SK-N-SH (cell line): Measurements from ENCODE around the gene C1QTNF8. TPM values are rescaled to one million over a fixed set of nuclear protein-coding genes. Genes with fewer than 3 reads are reported as not detected.

ENCODE experiments used
- CTCF ChIA-PET: fragments of 300-600, 350-600 bp; formaldehyde crosslinking; extraction: SDS; loops from one replicate; lab custom pipeline; 2021; lab: Yijun Ruan, JAX
- POLR2A ChIA-PET: fragments of 350-600 bp; sonication (Branson Sonifier 250); formaldehyde crosslinking; extraction: SDS; loops from one replicate; lab custom pipeline; 2020; ENCODE audit warnings: antibody characterized with exemption, inconsistent platforms; lab: Yijun Ruan, JAX
- DNase-seq: peaks from one replicate; pipeline ENCODE4 v3.0.0; 2012
- H2AFZ ChIP-seq: fragments of 200-600 bp; sonication (generic); 2 replicates; pipeline ENCODE4 v1.8.1; 2016; ENCODE audit warnings: antibody characterized with exemption, mild to moderate bottlenecking, low read depth
- H3F3A ChIP-seq: fragments of 200-600 bp; sonication (generic); replicated peaks from 2 replicates; pipeline ENCODE3; 2016; ENCODE audit warnings: antibody characterized with exemption, mild to moderate bottlenecking; ENCODE audit not compliant: insufficient read depth
- H3K27ac ChIP-seq, 2 experiments: fragments of 200-500 bp in 1 of 2; fragments of 200-600 bp in 1 of 2; sonication (Bioruptor generic) in 1 of 2; sonication (generic), shearing (Covaris generic) in 1 of 2; 2 replicates each; pipeline versions ENCODE4 v1.5.1 to v1.6.1; 2014 to 2016; ENCODE audit warnings: low read depth in 2 of 2, inconsistent platforms in 1 of 2, low read length in 1 of 2, mild to moderate bottlenecking in 1 of 2, mixed read lengths in 1 of 2
- H3K27me3 ChIP-seq: fragments of 200-600 bp; sonication (generic), shearing (Covaris generic); 2 replicates; pipeline ENCODE4 v1.6.1; 2016; ENCODE audit warnings: mixed run types; ENCODE audit not compliant: insufficient read depth
- H3K36me3 ChIP-seq, 2 experiments: fragments of 200-500 bp in 1 of 2; fragments of 200-600 bp in 1 of 2; sonication (Bioruptor generic) in 1 of 2; sonication (generic) in 1 of 2; replicated peaks in 1 of 2; 2 replicates each; pipeline versions ENCODE3 to v1.5.1; 2014 to 2016; ENCODE audit warnings: low read length in 1 of 2, mild to moderate bottlenecking in 1 of 2; ENCODE audit not compliant: insufficient read depth in 2 of 2, control insufficient read depth in 1 of 2
- H3K4me1 ChIP-seq, 2 experiments: fragments of 200-500 bp in 1 of 2; fragments of 200-600 bp in 1 of 2; sonication (Bioruptor generic) in 1 of 2; sonication (generic), shearing (Covaris generic) in 1 of 2; 2 replicates each; pipeline versions ENCODE4 v1.5.1 to v1.6.1; 2014 to 2016; ENCODE audit warnings: low read depth in 1 of 2, low read length in 1 of 2, mixed run types in 1 of 2; ENCODE audit not compliant: insufficient read depth in 2 of 2, control insufficient read depth in 1 of 2
- H3K4me2 ChIP-seq: fragments of 200-600 bp; sonication (generic), shearing (Covaris generic); 2 replicates; pipeline ENCODE4 v1.6.1; 2017; ENCODE audit warnings: mixed run types
- H3K4me3 ChIP-seq, 2 experiments: fragments of 200-500 bp in 1 of 2; fragments of 200-600 bp in 1 of 2; sonication (Bioruptor generic) in 1 of 2; sonication (generic), shearing (Covaris generic) in 1 of 2; 2 replicates each; pipeline versions ENCODE4 v1.5.1 to v1.8.1; 2014 to 2016; ENCODE audit warnings: low read depth in 2 of 2, inconsistent platforms in 1 of 2, low read length in 1 of 2, mild to moderate bottlenecking in 1 of 2, mixed read lengths in 1 of 2, moderate library complexity in 1 of 2
- H3K79me2 ChIP-seq: fragments of 200-600 bp; sonication (generic); 2 replicates; pipeline ENCODE4 v1.8.1; 2017; ENCODE audit warnings: mild to moderate bottlenecking; ENCODE audit not compliant: insufficient read depth
- H3K9ac ChIP-seq: fragments of 200-600 bp; sonication (generic); 2 replicates; pipeline ENCODE4 v1.6.1; 2017; ENCODE audit warnings: mixed run types
- H3K9me2 ChIP-seq: fragments of 200-600 bp; sonication (generic); 2 replicates; pipeline ENCODE4 v1.6.1; 2017; ENCODE audit warnings: mixed run types
- H3K9me3 ChIP-seq: fragments of 200-600 bp; sonication (generic); 2 replicates; pipeline ENCODE4 v1.6.1; 2017; ENCODE audit warnings: mixed run types, mild to moderate bottlenecking, moderate library complexity
- H4K20me1 ChIP-seq: fragments of 200-600 bp; sonication (generic); 2 replicates; pipeline ENCODE4 v1.6.1; 2017; ENCODE audit warnings: mild to moderate bottlenecking, mixed run types; ENCODE audit not compliant: insufficient read depth
- FOSL2 ChIP-seq: IDR thresholded peaks from 2 replicates; pipeline ENCODE4 v1.4.0; 2012; ENCODE audit warnings: low read depth, mild to moderate bottlenecking, moderate library complexity, borderline replicate concordance
- FOXM1 ChIP-seq: IDR thresholded peaks from 2 replicates; pipeline ENCODE4 v1.4.0; 2012; ENCODE audit warnings: low read depth, mild to moderate bottlenecking
- IRF3 ChIP-seq: fragments of 150-350 bp; IDR thresholded peaks from 2 replicates; pipeline ENCODE4 v1.6.1; 2016; ENCODE audit warnings: mild to moderate bottlenecking, low read depth, low read length
- MEF2A ChIP-seq: IDR thresholded peaks from 2 replicates; pipeline ENCODE4 v1.4.0; 2012; ENCODE audit warnings: low read depth, borderline replicate concordance
- MXI1 ChIP-seq: IDR thresholded peaks from 2 replicates; pipeline ENCODE4 v1.6.1; 2012; ENCODE audit warnings: mild to moderate bottlenecking, low read depth, low read length, improper control_type of control experiment
- NRF1 ChIP-seq: IDR thresholded peaks from 2 replicates; pipeline ENCODE4 v1.6.1; 2012; ENCODE audit warnings: low read depth, mild to moderate bottlenecking, low read length
- RAD21 ChIP-seq: IDR thresholded peaks from 2 replicates; pipeline ENCODE4 v1.6.1; 2012; ENCODE audit warnings: mild to moderate bottlenecking, low read length
- RXRA ChIP-seq: IDR thresholded peaks from 2 replicates; pipeline ENCODE4 v1.4.0; 2012; ENCODE audit warnings: low read depth, mild to moderate bottlenecking, borderline replicate concordance
- TEAD4 ChIP-seq: IDR thresholded peaks from 2 replicates; pipeline ENCODE4 v1.4.0; 2012; ENCODE audit warnings: mild to moderate bottlenecking, borderline replicate concordance; ENCODE audit not compliant: insufficient read depth
- WGBS: methylation state at CpG from one replicate; pipeline ENCODE4 v1.1.6; 2017; ENCODE audit warnings: low lambda C conversion rate; 5-methylcytosine and 5-hydroxymethylcytosine counted together
- polyA plus RNA-seq, 3 experiments: library from polyadenylated mRNA; depleted of rRNA; stranded (reverse); fragments of >200 nt; gene quantifications; 2 replicates each; pipeline ENCODE4 v1.2.3, GENCODE V29; 2012

The C1QTNF8 gene
- polyA plus RNA-seq, 1 of the 3 experiments (the other 2 are of a cell fraction), result not detected

- CTCF ChIA-PET, result no interaction called here
These were observed 27.6 kb upstream of the C1QTNF8 start for GRCh38 chr16:1123525-1124230.

GRCh38 chr16:1122398-1122765, 26.3 kb upstream of the C1QTNF8 start:
- TF ChIP-seq FOXM1 (no peak), NRF1 (no peak), FOSL2 (no peak), IRF3 (no peak), MXI1 (no peak)
- TF ChIP-seq, all 33 proteins: peak for 0
- Histone ChIP-seq H3F3A (no peaks in the 10 kb centered on the region), H3K27me3 (peaks cover 69% of the 10 kb centered on the region), H4K20me1 (0 out of 2 replicates have a peak, but pooled peaks cover 2% of the 10 kb centered on the region), H2AFZ (no peak overlapping the region), H3K9ac (no peak overlapping the region), H3K4me3 (no peak overlapping the region), H3K27ac (no peak overlapping the region), H3K36me3 (no peaks in the 10 kb centered on the region), H3K9me2 (no peaks in the 10 kb centered on the region), H3K4me1 (no peaks in the 10 kb centered on the region), H3K79me2 (no peaks in the 10 kb centered on the region), H3K9me3 (no peaks in the 10 kb centered on the region), H3K4me2 (no peak overlapping the region)
- ChIA-PET POLR2A (no interaction called here), CTCF (interaction anchor here (2.0 kb wide), 1 partner anchor 11 kb away, joined by 6 read pairs; no protein-coding TSS in a partner anchor)
- no peak for DNase-seq
- 45% methylated on average over 12 of the region's 14 CpGs for WGBS

More at GRCh38 chr16:1123525-1124230, 27.6 kb upstream of the C1QTNF8 start:
- Histone ChIP-seq H3K4me3 (no peak overlapping the region), H3K27ac (no peak overlapping the region), H3K9me3 (no peaks in the 10 kb centered on the region), H2AFZ (no peak overlapping the region), H3K4me1 (no peaks in the 10 kb centered on the region), H3K27me3 (peaks cover 61% of the 10 kb centered on the region), H3K9me2 (no peaks in the 10 kb centered on the region), H3K79me2 (no peaks in the 10 kb centered on the region), H3K4me2 (no peak overlapping the region), H3K36me3 (no peaks in the 10 kb centered on the region), H3F3A (no peaks in the 10 kb centered on the region), H3K9ac (no peak overlapping the region), H4K20me1 (0 out of 2 replicates have a peak, but pooled peaks cover 2% of the 10 kb centered on the region)
- 23% methylated on average over 4 of the region's 21 CpGs for WGBS
- DNase-seq, result no peak
- POLR2A ChIA-PET, result no interaction called here
- TF ChIP-seq MEF2A (no peak), TEAD4 (no peak), MXI1 (no peak), RAD21 (no peak), FOXM1 (no peak), RXRA (no peak)
